ENCODE measurements around the gene BMPER. TPM values are rescaled to one million over a fixed set of nuclear protein-coding genes. Genes with fewer than 3 reads are reported as not detected.

The BMPER gene
- total and polyA plus RNA-seq, 2 of the 8 experiments (the other 6 are each of a cell fraction or from before 2014, with no cell fraction given), result 0.33 to 0.69 TPM

DNA sequence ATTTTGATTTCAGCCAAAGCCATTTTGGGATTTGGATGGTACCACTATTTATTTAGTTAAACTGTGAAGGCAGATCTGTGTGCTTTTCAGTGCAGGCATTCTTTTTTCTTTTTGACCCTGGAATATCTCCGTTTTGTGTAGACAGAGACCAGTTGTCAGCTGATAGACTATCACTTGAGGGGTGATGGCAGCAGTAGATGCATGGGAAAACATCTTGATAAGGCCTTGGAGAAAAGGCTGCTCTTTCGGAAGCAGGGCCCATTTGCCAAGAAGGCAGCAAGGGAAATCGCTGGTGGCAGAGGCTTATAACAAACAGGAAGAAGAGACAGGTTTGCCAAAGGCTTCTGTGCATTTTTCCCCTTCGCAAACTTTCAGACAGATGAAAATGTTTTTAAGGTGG is 2.6 kb upstream of the BMPER start (continued):
- TF ChIP-seq CHD7 (IDR thresholded peaks at IDR 0.05; ENCODE audit: insufficient replicate concordance, low read length), result no peak

Measured in H1 (cell line).